HUES64 (cell line): Measurements from ENCODE around the gene PTPRD.

Source experiments
- H3K27ac ChIP-seq: 2 replicates; pipeline ENCODE4 v1.7.0; 2013; ENCODE audit warnings: low read depth, low read length, inconsistent platforms
- H3K27me3 ChIP-seq: 2 replicates; pipeline ENCODE4 v1.6.1; 2013; ENCODE audit warnings: mild to moderate bottlenecking, low read length; ENCODE audit not compliant: insufficient read depth
- H3K36me3 ChIP-seq: 2 replicates; pipeline ENCODE4 v1.6.1; 2013; ENCODE audit warnings: mild to moderate bottlenecking, low read length; ENCODE audit not compliant: insufficient read depth
- H3K4me1 ChIP-seq: 2 replicates; pipeline ENCODE4 v1.6.1; 2013; ENCODE audit warnings: mild to moderate bottlenecking, low read length, moderate library complexity; ENCODE audit not compliant: insufficient read depth
- H3K4me3 ChIP-seq: 2 replicates; pipeline ENCODE4 v1.5.1; 2013; ENCODE audit warnings: mild to moderate bottlenecking, low read length, moderate library complexity
- H3K9ac ChIP-seq: 2 replicates; pipeline ENCODE4 v1.6.1; 2013; ENCODE audit warnings: mild to moderate bottlenecking, low read depth, low read length
- H3K9me3 ChIP-seq: 2 replicates; pipeline ENCODE4 v1.6.1; 2013; ENCODE audit warnings: low read depth, low read length; ENCODE audit not compliant: insufficient read depth
- WGBS: fragments of 150-250, 120-280 bp; methylation state at CpG from one replicate; pipeline ENCODE4 v1.1.7; 2013; ENCODE audit warnings: missing lambda C conversion rate; 5-methylcytosine and 5-hydroxymethylcytosine counted together

PTPRD gene

DNA sequence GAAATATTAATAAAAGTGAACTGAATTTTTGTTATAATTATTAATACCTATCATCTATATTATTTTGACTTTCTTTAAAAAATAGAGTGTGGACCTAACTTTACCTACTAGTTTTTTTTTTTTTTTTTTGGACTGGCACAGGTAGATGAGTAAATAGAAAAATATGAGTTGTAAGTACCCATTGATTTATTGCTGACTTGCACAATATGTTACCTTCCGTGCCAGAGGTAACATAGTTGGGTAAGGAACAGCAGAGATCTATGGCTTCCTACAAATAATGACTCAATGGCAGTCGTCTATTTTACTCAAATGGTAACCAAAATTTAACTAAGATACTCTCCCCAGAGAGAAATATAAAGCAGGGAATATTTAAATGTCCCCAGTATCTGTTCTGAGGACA, 1212.8 kb downstream of the PTPRD start:
- WGBS: 90% methylated on average over 2 of the region's 2 CpGs
- Histone ChIP-seq H3K36me3 (no peaks in the 10 kb centered on the region), H3K27ac (no peak overlapping the region), H3K4me3 (no peak overlapping the region), H3K27me3 (no peaks in the 10 kb centered on the region), H3K9ac (no peak overlapping the region), H3K9me3 (no peaks in the 10 kb centered on the region), H3K4me1 (no peaks in the 10 kb centered on the region; the same call in 1 of the 2 replicates)

DNA sequence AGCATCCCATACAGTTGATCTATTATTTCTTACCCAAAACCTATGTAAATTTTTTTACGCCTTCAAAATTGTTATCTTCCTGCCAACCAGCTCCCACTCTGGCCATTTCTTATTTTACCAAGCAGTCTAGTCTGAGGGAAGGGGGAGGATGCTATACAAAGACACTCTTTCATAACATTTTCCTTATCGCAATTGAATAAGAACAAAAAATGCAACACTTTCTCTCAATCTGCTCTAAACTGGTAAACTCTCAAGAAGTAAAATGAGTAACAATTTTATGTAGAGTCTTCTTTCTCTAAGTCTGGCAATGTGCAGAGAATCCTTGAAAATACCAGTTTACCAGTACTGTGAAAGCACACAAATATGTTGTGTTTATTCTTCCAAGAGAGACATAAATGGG, 1216.3 kb downstream of the PTPRD start:
- Histone ChIP-seq H3K4me1 (no peaks in the 10 kb centered on the region), H3K27me3 (no peaks in the 10 kb centered on the region), H3K9me3 (no peaks in the 10 kb centered on the region), H3K27ac (no peak overlapping the region), H3K36me3 (no peaks in the 10 kb centered on the region), H3K9ac (no peak overlapping the region), H3K4me3 (no peak overlapping the region)
- WGBS: 33% methylated on average over 1 of the region's 2 CpGs

DNA sequence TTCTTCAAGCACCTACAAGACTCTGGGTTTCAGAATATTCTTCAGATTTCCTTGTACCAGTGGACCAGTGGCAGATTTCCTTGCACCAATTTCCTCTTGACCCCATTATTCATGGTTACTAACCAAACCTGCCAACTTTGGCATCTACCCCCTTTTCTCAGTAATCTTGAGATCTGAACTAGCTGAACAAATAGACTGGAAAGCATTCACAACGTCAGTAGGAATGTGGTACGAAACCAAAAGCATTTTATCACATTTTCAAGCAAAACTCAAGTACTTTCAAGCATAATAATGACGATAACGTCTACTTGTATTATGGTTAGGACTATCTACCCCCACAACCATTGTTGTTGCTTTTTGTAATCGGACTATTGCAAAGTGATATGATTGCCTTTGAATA, 1217.3 kb downstream of the PTPRD start:
- 96% methylated on average over 4 of the region's 5 CpGs for WGBS
- no peaks in the 10 kb centered on the region for H3K4me1 ChIP-seq
- no peaks in the 10 kb centered on the region for H3K36me3 ChIP-seq
- H3K9me3 ChIP-seq: no peaks in the 10 kb centered on the region
- H3K4me3 ChIP-seq: no peak overlapping the region
- H3K27me3 ChIP-seq: no peaks in the 10 kb centered on the region
- no peak overlapping the region for H3K9ac ChIP-seq
- H3K27ac ChIP-seq: no peak overlapping the region

DNA sequence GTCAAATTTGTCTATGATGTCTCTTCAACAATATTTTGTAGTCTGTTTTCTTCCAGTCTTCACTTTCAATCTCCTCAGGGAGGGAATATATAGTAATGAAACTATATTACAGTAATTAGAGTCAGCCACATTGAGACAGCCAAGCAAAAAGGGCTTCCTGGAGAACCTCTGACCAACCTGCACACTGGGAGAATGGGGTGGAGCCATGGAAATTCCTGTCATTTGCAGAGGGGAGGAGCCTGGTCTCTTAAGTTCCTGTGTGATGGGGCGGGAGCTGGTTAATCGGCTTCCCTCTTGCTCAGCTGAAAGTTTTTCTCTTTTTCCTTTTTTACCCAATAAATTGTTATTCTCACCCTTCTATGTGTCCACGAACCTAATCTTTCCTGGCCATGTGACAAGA, 1220.0 kb downstream of the PTPRD start:
- Histone ChIP-seq H3K4me3 (no peak overlapping the region), H3K36me3 (no peaks in the 10 kb centered on the region), H3K27me3 (no peaks in the 10 kb centered on the region), H3K27ac (no peak overlapping the region), H3K9me3 (no peaks in the 10 kb centered on the region), H3K9ac (no peak overlapping the region), H3K4me1 (no peaks in the 10 kb centered on the region)
- 92% methylated on average over 3 of the region's 3 CpGs for WGBS

DNA sequence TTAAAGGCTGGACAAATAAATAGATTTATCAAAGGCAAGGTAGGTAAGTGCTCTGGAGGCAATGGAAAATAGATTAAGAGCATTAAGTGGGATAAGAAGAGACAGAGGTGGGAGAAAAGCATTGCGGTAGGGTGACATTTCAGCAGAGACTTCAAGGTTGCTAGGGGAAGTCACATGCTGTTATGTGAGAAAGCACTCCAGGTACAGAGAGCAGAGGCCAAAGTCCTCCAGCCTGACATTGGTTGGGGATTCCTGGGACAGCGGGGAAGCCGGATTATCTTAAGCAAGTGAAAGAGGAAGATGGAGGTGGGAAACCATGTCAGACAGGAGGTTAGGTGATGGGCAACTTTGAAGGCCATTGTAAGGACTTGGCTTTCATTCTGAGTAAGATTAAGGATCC, 1222.9 kb downstream of the PTPRD start:
- Histone ChIP-seq H3K4me3 (no peak overlapping the region), H3K27me3 (no peaks in the 10 kb centered on the region), H3K27ac (no peak overlapping the region), H3K9ac (no peak overlapping the region), H3K4me1 (no peaks in the 10 kb centered on the region; the same call in 1 of the 2 replicates), H3K9me3 (no peaks in the 10 kb centered on the region), H3K36me3 (no peaks in the 10 kb centered on the region)
- 86% methylated on average over 3 of the region's 3 CpGs for WGBS

DNA sequence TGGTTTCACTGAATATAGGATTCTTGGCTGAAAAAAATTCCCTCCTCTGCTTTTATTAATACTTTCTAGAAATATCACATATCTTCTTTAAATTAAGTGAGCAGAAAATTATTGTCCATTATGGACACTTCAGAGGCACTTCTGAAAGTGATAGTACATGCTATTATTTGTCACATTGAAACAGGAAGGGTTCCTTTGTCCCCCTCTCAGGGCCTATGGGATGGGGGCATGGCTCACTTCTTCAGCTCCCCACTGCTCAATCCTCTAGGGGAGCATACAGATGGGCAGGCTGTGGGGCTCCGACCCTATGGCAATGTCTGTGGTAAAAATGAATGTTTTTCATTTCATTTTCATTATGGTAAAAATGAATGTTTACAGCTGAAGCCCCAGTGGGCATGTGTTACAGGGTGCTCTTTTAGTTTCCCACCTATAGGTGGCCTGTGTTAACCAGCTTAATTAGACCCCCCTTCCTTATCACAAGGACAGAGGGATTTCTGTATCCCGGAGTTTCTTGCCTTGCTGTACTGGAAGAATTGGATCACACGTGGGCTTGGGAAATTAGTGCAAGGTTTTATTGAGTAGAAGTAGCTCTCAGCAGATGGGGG, 1225.2 kb downstream of the PTPRD start:
- Histone ChIP-seq H3K9ac (no peak overlapping the region), H3K4me1 (no peaks in the 10 kb centered on the region; the same call in 1 of the 2 replicates), H3K4me3 (no peak overlapping the region), H3K27ac (no peak overlapping the region), H3K27me3 (no peaks in the 10 kb centered on the region), H3K36me3 (no peaks in the 10 kb centered on the region), H3K9me3 (no peaks in the 10 kb centered on the region)
- WGBS: 69% methylated on average over 2 of the region's 3 CpGs

DNA sequence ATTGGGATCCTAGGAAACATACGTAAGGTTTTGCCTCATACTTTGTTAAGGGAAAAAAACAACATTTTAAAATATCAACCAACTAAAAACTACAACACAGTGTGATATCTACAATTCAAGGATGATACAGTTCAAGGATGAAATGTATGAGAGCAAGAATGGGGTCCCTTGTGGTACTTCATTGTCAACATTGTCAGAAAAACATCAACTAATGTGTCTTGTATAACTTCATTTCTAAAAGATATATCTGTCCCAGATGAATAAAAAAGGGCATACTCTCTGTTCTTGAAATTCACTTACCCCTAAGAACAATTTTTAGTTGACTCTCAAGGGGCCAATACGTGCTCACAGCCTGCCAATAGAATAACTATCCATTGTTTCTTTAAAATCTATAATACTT, 1250.5 kb downstream of the PTPRD start:
- no peaks in the 10 kb centered on the region for H3K27me3 ChIP-seq

DNA sequence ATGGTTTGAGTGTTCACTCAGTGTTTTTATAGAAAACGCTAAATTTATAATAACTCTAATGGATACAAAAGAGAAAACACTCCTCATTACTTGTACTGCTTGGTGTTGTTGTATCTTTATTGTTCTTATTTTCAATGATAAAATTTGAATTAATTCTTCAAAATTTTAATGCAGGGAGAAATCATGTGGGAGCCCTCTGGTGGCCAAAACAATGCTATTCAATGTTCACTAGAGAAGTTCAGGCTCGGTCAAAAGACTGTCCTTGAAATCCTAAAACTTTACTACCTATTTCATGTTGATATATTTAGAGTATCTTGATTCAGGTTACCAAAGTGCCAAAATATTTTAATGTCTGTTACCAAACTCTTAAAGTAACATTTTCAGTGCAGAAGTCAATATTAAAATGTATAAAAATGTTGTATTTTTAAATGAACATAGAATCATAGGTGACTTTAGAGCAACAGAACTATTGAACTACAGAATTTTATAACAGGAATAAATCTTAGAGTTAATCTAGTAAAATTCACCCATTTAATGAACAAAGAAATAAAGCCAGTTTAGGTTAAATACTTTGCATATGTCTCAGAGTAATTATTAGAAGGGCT, 1259.8 kb downstream of the PTPRD start:
- H3K9me3 ChIP-seq: no peaks in the 10 kb centered on the region
- H3K4me3 ChIP-seq: no peak overlapping the region
- H3K4me1 ChIP-seq: peaks cover 5% of the 10 kb centered on the region
- H3K27ac ChIP-seq: no peak overlapping the region
- 50% methylated on average over 1 of the region's 2 CpGs for WGBS
- no peak overlapping the region for H3K9ac ChIP-seq
- no peaks in the 10 kb centered on the region for H3K27me3 ChIP-seq
- H3K36me3 ChIP-seq: no peaks in the 10 kb centered on the region

More for the DNA sequence above, 1250.5 kb downstream of the PTPRD start:
- Histone ChIP-seq H3K36me3 (no peaks in the 10 kb centered on the region), H3K9me3 (no peaks in the 10 kb centered on the region), H3K27ac (no peak overlapping the region), H3K4me3 (no peak overlapping the region), H3K9ac (no peak overlapping the region), H3K4me1 (no peaks in the 10 kb centered on the region)
- WGBS: 100% methylated on average over 1 of the region's 2 CpGs

DNA sequence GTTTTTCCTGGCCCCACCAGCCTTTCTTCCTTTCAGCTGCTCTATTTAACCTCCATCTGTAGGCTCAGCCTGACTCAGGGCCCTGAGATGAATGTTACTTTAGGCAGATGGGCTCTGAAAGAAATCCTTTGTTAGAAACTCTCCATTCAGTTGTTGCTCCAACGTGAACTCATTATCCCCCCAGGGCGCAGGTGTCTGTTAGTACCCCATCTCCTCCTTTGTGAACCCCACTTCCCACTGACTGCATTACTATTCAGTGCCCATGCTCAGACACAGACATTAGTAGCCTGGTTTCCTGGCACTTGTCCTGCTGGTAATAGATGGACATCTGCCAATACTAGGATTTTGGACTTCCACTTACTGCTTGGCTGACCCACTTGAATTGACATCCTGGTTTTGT, 1271.6 kb downstream of the PTPRD start:
- H3K4me3 ChIP-seq: no peak overlapping the region
- peaks cover 12% of the 10 kb centered on the region; the same call in 1 of the 2 replicates for H3K4me1 ChIP-seq
- no peaks in the 10 kb centered on the region for H3K27me3 ChIP-seq
- 68% methylated on average over 2 of the region's 2 CpGs for WGBS
- no peaks in the 10 kb centered on the region for H3K36me3 ChIP-seq
- no peak overlapping the region for H3K9ac ChIP-seq
- H3K9me3 ChIP-seq: no peaks in the 10 kb centered on the region
- H3K27ac ChIP-seq: no peak overlapping the region

DNA sequence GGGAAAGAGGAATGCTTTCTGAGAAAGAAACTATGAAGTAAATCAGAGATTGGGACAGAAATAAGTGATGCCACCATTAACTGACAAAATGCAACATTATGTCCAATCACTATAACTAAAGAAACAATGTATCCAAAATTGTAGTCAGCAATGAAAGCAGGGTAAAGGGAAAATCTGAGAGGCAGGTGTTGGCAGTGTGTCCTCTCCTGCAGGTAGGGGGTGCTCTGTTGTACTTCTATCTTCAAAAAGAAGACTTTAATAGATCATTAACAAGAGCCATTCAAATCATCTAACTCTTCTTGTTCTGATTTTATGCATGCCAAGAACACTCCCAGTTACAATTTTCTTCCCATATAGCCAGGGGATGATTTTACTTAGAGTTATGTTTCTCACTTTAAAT, 1275.7 kb downstream of the PTPRD start:
- Histone ChIP-seq H3K9me3 (no peaks in the 10 kb centered on the region), H3K27ac (no peak overlapping the region), H3K4me1 (peaks cover 12% of the 10 kb centered on the region; the same call in 1 of the 2 replicates), H3K27me3 (no peaks in the 10 kb centered on the region), H3K9ac (no peak overlapping the region), H3K4me3 (no peak overlapping the region), H3K36me3 (no peaks in the 10 kb centered on the region)

DNA sequence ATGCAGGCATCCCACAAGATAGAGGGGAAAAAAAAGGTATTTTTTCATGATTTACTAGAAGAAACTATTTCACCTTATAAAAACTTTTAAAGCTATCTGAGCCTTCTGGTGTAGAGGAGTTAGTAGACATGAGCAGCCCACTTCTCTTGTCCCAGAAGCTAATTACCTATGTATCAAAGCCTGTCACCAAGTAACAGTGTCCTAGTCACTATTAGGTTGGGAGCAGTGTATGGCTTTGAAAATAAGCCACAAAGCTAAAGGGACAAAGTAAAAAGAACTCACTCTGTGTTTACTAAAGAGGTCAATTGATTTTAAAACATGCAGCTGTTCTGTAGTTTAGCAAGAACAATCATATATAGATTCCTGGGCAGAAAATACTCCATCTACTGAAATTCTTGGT, 1286.1 kb downstream of the PTPRD start:
- no peaks in the 10 kb centered on the region for H3K27me3 ChIP-seq
- no peaks in the 10 kb centered on the region for H3K36me3 ChIP-seq
- H3K4me1 ChIP-seq: peaks cover 20% of the 10 kb centered on the region; the same call in 1 of the 2 replicates
- H3K27ac ChIP-seq: no peak overlapping the region
- H3K9ac ChIP-seq: no peak overlapping the region
- H3K9me3 ChIP-seq: no peaks in the 10 kb centered on the region
- H3K4me3 ChIP-seq: no peak overlapping the region

DNA sequence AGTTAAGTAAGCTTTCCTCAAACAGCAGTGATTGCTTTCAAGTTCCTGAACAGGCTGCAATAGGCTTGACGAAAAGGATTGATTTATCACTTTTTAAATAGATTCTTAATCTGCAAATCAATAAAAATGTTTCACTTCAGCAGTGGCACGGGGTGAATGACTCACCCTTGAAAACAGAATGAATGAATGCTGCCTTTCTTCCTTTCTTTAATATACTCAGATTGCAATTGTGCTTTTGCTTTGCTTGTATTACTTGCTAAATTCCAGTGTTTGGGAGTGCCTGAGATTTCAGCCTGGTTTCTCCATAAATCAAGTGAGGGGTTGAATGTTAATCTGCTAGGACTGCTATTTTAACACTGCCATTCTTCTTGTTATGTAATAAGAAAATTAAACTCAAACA, 1293.8 kb downstream of the PTPRD start:
- H3K27ac ChIP-seq: no peak overlapping the region
- H3K4me1 ChIP-seq: 0 out of 2 replicates have a peak, but pooled peaks cover 6% of the 10 kb centered on the region
- H3K9ac ChIP-seq: no peak overlapping the region
- WGBS: 74% methylated on average over 2 of the region's 2 CpGs
- H3K9me3 ChIP-seq: no peaks in the 10 kb centered on the region
- H3K36me3 ChIP-seq: no peaks in the 10 kb centered on the region
- no peaks in the 10 kb centered on the region for H3K27me3 ChIP-seq
- H3K4me3 ChIP-seq: no peak overlapping the region
